ENCODE data around the gene BOD1L2.

BOD1L2 gene

DNA sequence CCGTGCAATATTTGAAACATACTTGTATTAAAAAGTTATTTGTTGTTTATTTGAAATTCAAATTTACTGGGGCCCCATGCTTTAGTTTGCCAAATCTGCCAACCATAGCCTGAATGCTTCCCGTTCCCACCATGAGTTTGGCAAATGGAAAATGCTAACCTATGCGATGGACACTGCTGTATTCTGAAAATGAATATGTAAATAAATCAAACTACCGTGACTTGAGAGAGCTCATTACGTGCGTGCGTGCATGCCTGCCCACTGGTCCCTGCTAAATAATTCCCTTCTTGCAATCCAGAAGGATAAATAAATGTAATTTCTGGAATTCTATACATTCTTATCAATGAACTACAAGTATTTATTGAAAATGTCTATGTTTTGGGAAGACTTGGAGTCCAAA, 3.2 kb downstream of the BOD1L2 start:
- DNase-seq (ENCODE audit: low spot score): no peak

DNA sequence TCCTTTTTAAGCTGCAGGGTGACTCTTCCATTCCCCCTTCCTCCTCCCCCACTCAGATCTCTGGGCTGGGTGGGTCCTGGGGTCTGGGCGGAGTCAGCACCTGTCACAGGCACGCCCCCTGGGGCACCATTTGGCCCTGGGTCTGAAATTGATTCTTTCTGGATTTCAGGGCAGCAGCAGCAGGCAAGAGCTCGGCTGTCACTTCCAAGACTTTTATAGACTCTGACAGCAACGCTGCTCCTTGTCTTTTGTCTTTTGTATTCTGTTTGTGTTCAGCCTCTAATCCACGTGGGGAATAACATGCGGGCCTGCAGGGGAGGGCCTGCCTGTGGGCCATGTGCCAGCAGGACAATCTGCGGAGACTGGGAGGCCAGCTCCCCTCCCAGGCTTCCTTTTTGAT, 3.9 kb downstream of the BOD1L2 start:
- no peak for DNase-seq (ENCODE audit: low spot score)

DNA sequence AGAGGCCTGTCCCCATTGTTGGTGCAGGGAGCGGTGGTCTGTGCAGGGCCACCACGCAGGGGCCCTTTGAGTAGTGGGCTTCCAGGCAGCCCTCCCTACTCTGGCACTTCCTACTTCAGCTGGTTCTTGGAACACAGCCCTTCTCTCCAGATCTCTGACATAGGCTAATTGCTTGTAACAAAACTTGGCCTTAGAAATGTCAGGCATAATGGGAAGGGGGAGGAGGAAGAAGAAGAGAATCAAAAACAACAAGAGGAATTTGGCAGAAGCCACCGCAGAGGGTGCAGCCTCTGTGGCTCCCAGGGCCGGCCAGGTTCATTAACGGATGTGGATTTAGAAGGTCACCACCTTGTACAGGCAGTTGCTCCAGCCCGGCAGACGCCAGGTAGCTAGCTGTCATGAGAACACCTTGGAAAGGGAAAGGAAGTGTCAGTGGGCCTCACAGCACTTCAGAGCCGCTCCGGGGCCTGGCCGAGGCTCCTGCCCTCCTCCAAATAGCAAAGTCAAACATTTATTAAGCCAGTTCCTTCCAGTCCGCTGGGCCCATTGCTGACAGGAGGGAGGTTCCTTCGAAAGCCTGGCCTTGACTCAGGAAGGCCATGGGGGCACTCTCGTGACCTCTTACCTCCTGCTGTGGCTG, 7.4 kb downstream of the BOD1L2 start:
- DNase-seq (ENCODE audit: low spot score): no peak

DNA sequence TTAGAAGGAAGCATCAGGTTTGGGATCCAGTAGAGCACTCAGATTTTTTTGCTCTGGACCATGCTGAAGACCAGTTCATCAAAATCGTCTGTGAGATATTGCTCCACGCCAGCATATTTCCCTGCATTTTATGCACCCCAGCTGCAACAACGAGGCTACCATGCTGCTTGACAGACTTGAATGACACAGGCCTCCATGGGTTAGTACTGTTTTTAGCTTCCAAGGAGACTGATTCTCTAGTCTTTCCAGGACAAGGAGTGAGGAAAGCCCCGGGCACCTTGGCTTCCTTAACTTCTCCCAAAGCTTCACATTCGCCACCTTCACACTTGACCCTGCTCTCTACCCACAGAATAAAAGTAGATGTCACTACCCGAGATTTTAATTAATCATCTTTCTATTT, 17.5 kb downstream of the BOD1L2 start:
- DNase-seq (ENCODE audit: low spot score): no peak

DNA sequence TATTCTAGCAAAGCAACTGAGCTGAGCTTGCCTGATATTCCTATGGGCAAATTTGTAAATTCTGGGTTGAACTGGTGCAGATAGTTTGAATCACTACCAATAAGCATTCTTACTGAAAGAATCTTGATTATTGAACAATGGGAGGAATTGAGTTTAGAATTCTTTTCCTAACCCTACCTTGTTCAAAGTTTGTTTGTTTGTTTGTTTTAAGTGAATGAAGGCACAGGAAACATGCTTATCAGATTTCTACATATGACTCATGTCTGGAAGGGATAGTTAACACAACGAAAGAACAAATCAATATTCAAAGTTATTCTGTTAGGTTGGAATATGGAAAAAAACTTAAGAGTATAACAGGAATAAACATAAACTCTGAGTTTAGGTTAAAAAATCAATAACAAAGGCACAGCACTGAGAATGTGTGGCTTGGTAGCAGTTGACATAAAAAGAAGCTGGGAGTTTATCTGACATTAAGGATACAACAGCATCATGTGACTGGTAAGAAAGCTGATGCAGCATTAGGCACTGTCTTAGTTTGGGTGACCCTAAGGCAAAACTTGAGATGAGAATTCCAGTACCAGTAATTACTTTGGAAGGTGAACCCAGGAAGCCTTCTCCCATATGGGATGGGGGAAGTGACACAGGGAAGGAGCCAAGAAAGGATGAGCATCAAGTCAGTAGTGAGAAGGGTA, 20.9 kb downstream of the BOD1L2 start:
- no peak for DNase-seq (ENCODE audit: low spot score)

DNA sequence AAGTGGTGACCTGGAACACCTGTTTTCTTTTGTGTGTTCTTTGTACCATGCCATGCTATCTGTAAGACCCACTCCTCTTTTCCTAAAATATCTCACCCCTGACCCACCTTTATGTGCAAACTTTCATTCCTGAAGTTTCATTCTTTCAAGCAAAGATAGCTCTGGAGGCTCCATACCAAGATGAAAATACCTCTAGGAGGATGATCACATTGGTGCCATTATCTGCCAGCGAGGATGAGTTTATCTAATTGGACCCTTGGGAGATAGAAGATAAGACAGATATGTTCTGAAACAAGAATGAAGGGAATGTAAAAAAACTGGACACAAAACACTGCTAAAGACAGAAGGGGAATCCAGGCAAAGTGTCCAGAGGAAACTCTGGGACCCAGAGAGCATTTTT, 24.1 kb downstream of the BOD1L2 start:
- no peak for DNase-seq (ENCODE audit: low spot score)

DNA sequence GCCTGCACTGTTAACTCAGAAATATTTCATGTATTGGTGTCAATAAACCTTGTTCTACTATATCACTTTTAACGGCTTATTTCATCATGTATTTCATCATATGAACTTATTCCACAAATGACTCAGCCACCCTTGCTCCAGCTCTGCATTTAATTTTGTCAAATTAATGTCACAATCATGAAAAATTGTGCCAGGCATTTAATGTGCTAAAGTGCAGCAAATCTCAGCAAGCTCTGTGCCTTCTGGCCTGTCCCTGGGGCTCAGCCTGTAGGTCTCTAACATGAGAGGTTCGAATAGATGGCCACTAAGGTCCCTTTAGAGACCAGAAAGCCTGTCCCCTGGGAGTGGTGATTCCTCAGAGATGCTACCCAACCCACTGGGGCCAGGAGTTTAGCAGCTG, 28.6 kb downstream of the BOD1L2 start:
- DNase-seq (ENCODE audit: low spot score): no peak

DNA sequence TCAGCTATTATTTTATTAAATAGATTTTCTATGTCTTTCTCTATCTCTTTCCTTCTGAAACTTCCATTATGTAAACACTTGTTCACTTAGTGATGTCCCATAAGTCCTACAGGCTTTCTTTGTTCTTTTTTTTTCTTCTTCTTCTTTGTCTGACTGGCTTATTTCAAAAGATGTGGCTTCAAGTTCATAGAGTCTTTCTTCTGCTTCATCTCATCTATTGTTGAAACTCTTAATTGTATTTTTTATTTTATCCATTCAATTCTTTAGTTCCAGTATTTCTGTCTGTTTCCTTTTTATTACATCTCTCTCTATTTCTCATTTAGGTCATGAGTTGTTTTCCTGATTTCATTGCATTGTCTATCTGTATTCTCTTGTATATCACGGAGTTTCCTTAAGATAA, 38.5 kb downstream of the BOD1L2 start:
- no peak for DNase-seq (ENCODE audit: low spot score)

DNA sequence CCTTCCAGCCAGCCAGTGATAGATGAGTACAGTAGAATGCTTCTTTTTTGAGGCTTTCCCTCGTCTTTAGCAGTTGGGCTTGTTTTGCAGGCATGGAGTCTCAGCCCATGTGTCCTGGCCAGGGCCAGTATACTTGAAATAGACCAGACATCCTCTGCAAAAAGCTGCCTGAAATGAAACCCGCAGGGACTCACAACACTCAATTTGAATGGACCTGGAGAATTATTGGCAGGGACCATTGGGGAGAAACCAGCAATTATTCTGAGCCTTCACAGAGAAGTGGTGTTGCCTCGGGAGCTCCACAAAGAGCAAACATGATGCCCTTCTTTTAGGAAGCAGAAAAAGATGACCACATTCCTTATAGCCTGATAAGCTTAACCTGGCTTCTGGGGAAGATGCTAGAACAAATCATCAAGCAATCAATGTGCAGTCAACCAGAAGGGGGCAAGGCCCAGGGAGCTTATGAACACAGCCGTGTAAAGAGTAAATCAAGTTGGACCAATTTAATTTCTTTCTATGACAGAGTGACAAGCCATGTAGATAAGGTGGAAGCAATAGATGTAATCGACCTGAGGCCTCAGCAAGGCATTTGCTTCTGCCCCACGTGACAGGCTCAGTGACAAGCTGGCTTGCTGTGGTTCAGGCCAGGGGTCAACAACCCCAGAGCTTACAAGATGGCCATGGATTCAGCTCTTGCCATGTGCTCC, 42.1 kb downstream of the BOD1L2 start:
- DNase-seq (ENCODE audit: low spot score): no peak

DNA sequence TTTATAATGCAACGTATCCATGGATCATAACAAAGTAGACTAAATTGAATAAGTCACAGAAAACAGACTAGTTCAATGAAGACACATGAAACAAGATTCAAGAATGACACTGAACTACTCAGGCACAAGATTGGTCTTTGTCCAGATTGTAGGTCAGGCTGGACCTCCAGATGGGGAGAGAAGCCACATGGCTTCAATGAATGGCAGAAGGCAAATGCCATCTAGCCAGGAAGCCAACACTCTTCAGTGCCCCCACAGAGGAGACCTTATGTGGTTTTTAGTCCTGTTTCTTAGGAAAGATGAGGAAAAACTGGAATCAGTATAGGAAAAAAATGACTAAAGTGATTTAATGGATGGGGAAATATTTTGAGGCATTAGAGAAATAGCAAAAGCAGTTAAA, 43.1 kb downstream of the BOD1L2 start:
- DNase-seq (ENCODE audit: low spot score): no peak

DNA sequence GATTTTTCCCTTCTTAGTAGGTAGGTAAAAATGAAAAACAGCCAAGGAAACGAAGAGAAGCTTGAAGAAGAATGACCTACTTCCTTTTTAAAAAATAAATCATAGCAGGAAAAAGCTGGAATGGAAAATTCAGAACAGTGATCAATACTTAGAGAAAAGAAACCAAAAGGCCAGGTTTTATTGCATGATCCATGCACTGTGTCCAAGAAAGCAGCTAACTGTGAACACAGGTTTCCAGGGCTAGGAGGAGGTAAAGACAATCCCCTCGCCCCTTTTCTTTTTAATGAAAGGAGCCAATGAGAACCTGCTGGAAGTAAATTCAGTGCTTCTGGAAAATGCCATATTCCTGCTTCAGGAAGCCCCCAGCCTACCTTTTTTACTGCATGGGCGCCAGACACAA, 47.2 kb downstream of the BOD1L2 start:
- no peak for DNase-seq (ENCODE audit: low spot score)

DNA sequence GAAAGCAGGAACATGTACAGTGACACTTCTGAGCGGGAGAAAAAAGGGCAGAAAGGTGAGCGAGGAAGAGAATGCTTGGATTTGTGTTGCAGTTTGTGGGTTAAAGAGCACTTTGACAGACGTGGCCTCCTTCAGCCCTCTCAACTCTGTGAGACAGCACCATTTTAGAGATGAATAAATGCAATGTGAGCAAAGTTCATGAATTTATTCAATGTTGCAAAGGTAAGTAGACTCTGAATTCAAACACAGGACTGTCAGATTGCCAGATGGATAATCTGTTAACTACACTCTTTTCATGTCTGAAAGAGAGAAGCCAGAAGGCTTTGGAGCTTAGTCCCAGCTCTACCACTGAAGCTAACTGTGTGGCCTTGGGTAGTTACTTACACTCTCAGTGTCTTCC, 47.7 kb downstream of the BOD1L2 start:
- DNase-seq (ENCODE audit: low spot score): no peak

DNA sequence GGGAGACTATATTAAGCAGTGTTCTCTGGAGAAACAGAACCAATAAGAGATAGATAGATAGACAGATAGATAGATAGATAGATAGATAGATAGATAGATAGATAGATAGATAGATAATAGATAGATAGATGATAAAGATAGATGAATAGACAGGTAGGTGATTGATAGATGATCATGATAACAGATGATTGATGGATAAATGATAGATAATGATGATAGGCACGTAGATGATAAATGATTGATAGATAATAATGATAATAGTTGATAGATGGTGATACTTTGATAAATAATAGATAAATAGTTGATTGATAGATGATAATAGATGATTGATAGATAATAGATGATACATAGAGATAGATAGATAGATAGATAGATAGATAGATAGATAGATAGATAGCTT, 48.5 kb downstream of the BOD1L2 start:
- no peak for DNase-seq (ENCODE audit: low spot score)

DNA sequence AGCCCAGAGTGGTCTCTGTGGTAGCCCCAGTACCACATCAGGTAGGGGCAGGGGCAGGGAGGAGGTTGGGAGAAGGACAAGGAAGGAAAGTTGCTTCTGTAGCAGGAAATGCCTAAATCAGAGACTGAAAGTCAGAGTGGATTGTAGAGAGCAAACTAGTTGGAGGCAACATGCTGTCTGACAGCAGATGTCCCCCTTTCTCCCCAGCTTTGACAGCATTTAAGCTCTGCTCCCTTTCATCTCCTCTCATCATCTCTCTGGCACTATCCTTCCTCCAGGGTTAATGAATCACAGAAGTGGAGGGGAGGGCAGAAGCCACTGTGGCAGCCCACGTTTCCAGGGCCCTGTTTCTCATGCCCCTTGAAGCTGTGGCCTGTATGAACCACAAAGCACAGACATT, 50.4 kb downstream of the BOD1L2 start:
- DNase-seq (ENCODE audit: low spot score): no peak

DNA sequence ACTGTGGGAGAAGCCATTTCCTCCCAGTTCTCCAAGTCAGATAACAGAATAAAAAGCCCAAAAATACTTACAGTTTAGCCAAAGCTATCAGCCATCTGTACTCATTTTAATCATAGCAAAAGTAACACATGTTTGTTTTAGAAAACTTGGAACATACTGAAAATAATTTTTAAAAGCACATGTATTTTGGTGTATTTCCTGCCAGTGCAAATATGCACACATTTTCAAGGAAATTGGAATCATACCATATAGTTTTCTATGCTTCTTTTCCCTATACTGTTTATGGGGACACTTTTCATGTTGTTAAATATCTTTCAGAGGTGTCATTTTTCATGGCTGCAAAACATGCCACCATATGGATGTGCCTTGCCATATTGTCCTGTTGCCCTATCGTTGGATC, 51.2 kb downstream of the BOD1L2 start:
- no peak for DNase-seq (ENCODE audit: low spot score)
